Spleen (tissue), 11 donors: ENCODE results near the gene EML6. TPM values are rescaled to one million over a fixed set of nuclear protein-coding genes. Genes with fewer than 3 reads are reported as not detected.

Experiments
- DNase-seq: peaks from one replicate; pipeline ENCODE4 v3.0.0-alpha.2; 2020
- H3K27ac ChIP-seq, 8 donors: fragments of 200-600 bp; sonication (generic) in 7 of 8; 1 replicate in 4 of 8; 2 replicates in 4 of 8; pipeline versions ENCODE4 v1.5.0 to v1.8.0; 2016 to 2021; ENCODE audit warnings: inconsistent platforms in 4 of 8, mild to moderate bottlenecking in 4 of 8, moderate library complexity in 1 of 8
- H3K27me3 ChIP-seq, 7 donors: fragments of 200-600 bp; sonication (generic) in 6 of 7; replicated peaks in 1 of 7; 1 replicate in 4 of 7; 2 replicates in 3 of 7; pipeline versions ENCODE4 v1.5.0 to v1.8.0; 2016 to 2021; ENCODE audit warnings: inconsistent platforms in 3 of 7, mild to moderate bottlenecking in 1 of 7
- H3K36me3 ChIP-seq, 6 donors: fragments of 200-600 bp; sonication (generic) in 5 of 6; 1 replicate in 4 of 6; 2 replicates in 2 of 6; pipeline versions ENCODE4 v1.5.0 to v1.8.0; 2016 to 2021; ENCODE audit warnings: inconsistent platforms in 2 of 6
- H3K4me1 ChIP-seq, 6 donors: fragments of 200-600 bp; sonication (generic) in 5 of 6; 1 replicate in 3 of 6; 2 replicates in 3 of 6; pipeline versions ENCODE4 v1.5.0 to v1.8.0; 2016 to 2021; ENCODE audit warnings: inconsistent platforms in 3 of 6
- H3K4me3 ChIP-seq, 8 donors: fragments of 200-600 bp; sonication (generic) in 7 of 8; 1 replicate in 4 of 8; 2 replicates in 4 of 8; pipeline versions ENCODE4 v1.5.0 to v1.8.0; 2016 to 2021; ENCODE audit warnings: inconsistent platforms in 4 of 8, mild to moderate bottlenecking in 4 of 8, moderate library complexity in 2 of 8
- H3K9me3 ChIP-seq, 8 donors: fragments of 200-600 bp; sonication (generic) in 7 of 8; 1 replicate in 4 of 8; 2 replicates in 4 of 8; pipeline versions ENCODE4 v1.5.0 to v1.8.0; 2016 to 2021; ENCODE audit warnings: inconsistent platforms in 4 of 8
- CTCF ChIP-seq, 11 experiments: fragments of 200-600 bp in 7 of 11; fragments of 450-650 bp in 4 of 11; sonication (generic) in 4 of 11; IDR thresholded peaks in 8 of 11; conservative IDR thresholded peaks in 3 of 11; 1 replicate in 7 of 11; 2 replicates in 4 of 11; pipeline versions ENCODE4 v1.4.0 to v1.8.0; 2016 to 2021; ENCODE audit warnings: antibody characterized with exemption in 11 of 11, inconsistent platforms in 4 of 11, mild to moderate bottlenecking in 1 of 11
- POLR2A ChIP-seq, 3 donors: fragments of 450-650 bp; IDR thresholded peaks; one replicate each; pipeline ENCODE4 v1.5.1; 2017; ENCODE audit warnings: antibody characterized with exemption in 3 of 3, mild to moderate bottlenecking in 1 of 3
- POLR2AphosphoS5 ChIP-seq, 3 donors: sonication (generic); formaldehyde crosslinking; IDR thresholded peaks; one replicate each; pipeline ENCODE4 v1.5.1; 2017; ENCODE audit warnings: antibody characterized with exemption in 3 of 3
- WGBS, 5 donors: extraction: QIAGEN DNeasy Blood & Tissue Kit in 3 of 5; methylation state at CpG; one replicate each; pipeline versions ENCODE4 v1.1.5 to v1.1.7; 2013 to 2018; 5-methylcytosine and 5-hydroxymethylcytosine counted together
- intact Hi-C: fragments of 100-400 bp; cut with DNase I; formaldehyde crosslinking; loops from one replicate; pipeline ENCODE4 v1.15.0; 2023; ENCODE audit warnings: low total_unique reads
- polyA plus RNA-seq, 3 donors: library from polyadenylated mRNA; stranded (reverse); fragments of 200-250 nt; gene quantifications; one replicate each; pipeline ENCODE4 v1.2.1, GENCODE V29; 2013
- total RNA-seq, 7 donors: library from RNA; depleted of rRNA in 3 of 7; stranded (reverse); fragments of >200 nt in 3 of 7; fragmentation: NEBNext Ultra II Directional in 4 of 7; extraction: Animal tissue kit (Norgen Biotek cat#: 25700) in 4 of 7; gene quantifications; one replicate each; pipeline versions ENCODE4 v1.1.0 to v1.2.1, GENCODE V29; 2016 to 2021
- donor health status: healthy with polysubstance abuse.
- donor health status: DM: no; HTN: no; CAD: no; lungs with moderate emphysema.
- donor health status: DM: no; HTN: no; CAD: no.
- donor health status: Bipolar disorder and iron deficiency.
- donor health status: healthy.
- donor health status: DM: no; HTN: no; CAD: no.
- donor health status: DM: yes; HTN: yes; CAD: no.

The EML6 gene
- total and polyA plus RNA-seq, 10 donors = 4.7 to 18.2 (median 7.6) TPM

- intact Hi-C loops = no loop called here
- H3K27ac ChIP-seq = no peak overlapping the region
- WGBS, 5 donors = 72 to 84% (median 79%) methylated on average over 3 of the region's 3 CpGs
- no peak for DNase-seq
- no peak for TF ChIP-seq CTCF (IDR thresholded peaks at IDR 0.05 in 8 of 11, conservative IDR thresholded peaks at IDR 0.05 in 3 of 11)
- TF ChIP-seq POLR2AphosphoS5 (IDR thresholded peaks at IDR 0.05) = no peak
- TF ChIP-seq POLR2A (IDR thresholded peaks at IDR 0.05) = no peak
- no peak overlapping the region for H3K4me3 ChIP-seq
- no peaks in the 10 kb centered on the region for H3K4me1 ChIP-seq
- no peaks in the 10 kb centered on the region for H3K27me3 ChIP-seq
- no peaks in the 10 kb centered on the region for H3K36me3 ChIP-seq
- H3K9me3 ChIP-seq = no peaks in the 10 kb centered on the region
Measured at GRCh38 chr2:54906716-54907115, 183.3 kb downstream of the EML6 start.

DNA sequence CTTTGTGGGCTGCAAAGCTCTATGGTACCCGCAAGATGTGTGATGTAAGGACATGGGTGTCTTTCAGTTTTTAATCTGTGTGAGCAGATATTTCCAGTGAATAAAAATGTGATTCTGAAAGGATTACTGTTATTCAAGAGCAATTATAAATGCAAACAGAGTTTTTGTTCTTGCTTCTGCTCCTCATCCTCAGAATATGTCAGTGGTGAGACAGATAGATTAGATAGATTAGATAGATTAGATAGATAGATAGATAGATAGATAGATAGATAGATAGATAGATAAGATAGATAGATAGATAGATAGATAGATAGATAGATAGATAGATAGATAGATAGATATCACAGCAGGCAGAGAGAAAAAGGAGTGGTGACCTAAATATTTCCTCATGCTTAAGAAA lies 184.2 kb downstream of the EML6 start:
- TF ChIP-seq CTCF (IDR thresholded peaks at IDR 0.05 in 8 of 11, conservative IDR thresholded peaks at IDR 0.05 in 3 of 11) = no peak
- TF ChIP-seq POLR2AphosphoS5 (IDR thresholded peaks at IDR 0.05) = no peak
- TF ChIP-seq POLR2A (IDR thresholded peaks at IDR 0.05) = no peak
- intact Hi-C loops = no loop called here

DNA sequence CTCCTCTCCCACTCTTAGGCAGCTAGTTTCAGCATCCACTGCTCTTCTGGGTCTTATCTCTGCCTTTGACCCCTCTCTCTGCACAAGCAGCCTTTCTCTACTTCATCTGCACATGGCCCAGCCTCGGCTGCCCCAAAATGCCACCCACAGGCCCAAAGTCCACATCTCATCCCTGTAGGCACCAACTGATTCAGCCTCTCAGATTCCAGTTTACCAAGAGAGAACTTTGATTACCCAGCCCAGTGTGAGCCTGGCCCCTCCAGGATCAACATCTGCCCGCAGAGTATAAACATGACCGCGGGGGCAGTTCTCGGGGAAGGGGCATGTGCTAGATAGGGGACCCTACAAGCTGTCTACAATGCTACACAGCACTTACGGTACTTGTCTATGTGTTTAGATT lies 185.1 kb downstream of the EML6 start:
- H3K36me3 ChIP-seq = no peaks in the 10 kb centered on the region
- no peak for TF ChIP-seq CTCF (IDR thresholded peaks at IDR 0.05 in 8 of 11, conservative IDR thresholded peaks at IDR 0.05 in 3 of 11)
- TF ChIP-seq POLR2A (IDR thresholded peaks at IDR 0.05) = no peak
- TF ChIP-seq POLR2AphosphoS5 (IDR thresholded peaks at IDR 0.05) = no peak
- H3K4me1 ChIP-seq = no peaks in the 10 kb centered on the region
- intact Hi-C loops = no loop called here
- H3K27ac ChIP-seq = no peak overlapping the region
- H3K9me3 ChIP-seq = no peaks in the 10 kb centered on the region
- H3K4me3 ChIP-seq = no peak overlapping the region
- 91 to 96% (median 94%) methylated on average over 6 of the region's 6 CpGs for WGBS, 5 donors
- no peak for DNase-seq
- H3K27me3 ChIP-seq = no peaks in the 10 kb centered on the region

More for the DNA sequence above, 184.2 kb downstream of the EML6 start:
- WGBS, 5 donors = 95 to 100% (median 95%) methylated on average over 1 of the region's 1 CpG
- no peaks in the 10 kb centered on the region for H3K36me3 ChIP-seq
- H3K27me3 ChIP-seq = no peaks in the 10 kb centered on the region
- H3K4me1 ChIP-seq = no peaks in the 10 kb centered on the region
- no peak overlapping the region for H3K4me3 ChIP-seq
- no peaks in the 10 kb centered on the region for H3K9me3 ChIP-seq
- DNase-seq = no peak
- H3K27ac ChIP-seq = no peak overlapping the region

GRCh38 chr2:54909001-54909400 lies 185.5 kb downstream of the EML6 start:
- Histone ChIP-seq H3K27ac (no peak overlapping the region), H3K9me3 (no peaks in the 10 kb centered on the region), H3K4me3 (no peak overlapping the region), H3K4me1 (no peaks in the 10 kb centered on the region), H3K36me3 (no peaks in the 10 kb centered on the region), H3K27me3 (no peaks in the 10 kb centered on the region)
- DNase-seq = no peak
- intact Hi-C loops = no loop called here
- TF ChIP-seq POLR2A (IDR thresholded peaks at IDR 0.05) = no peak
- no peak for TF ChIP-seq POLR2AphosphoS5 (IDR thresholded peaks at IDR 0.05)
- TF ChIP-seq CTCF (IDR thresholded peaks at IDR 0.05 in 8 of 11, conservative IDR thresholded peaks at IDR 0.05 in 3 of 11) = no peak
- 75 to 84% (median 79%) methylated on average over 3 of the region's 3 CpGs for WGBS, 5 donors
